HG03139 (cell line): ENCODE results near the gene CLDN4.
"Not testable (repeated sequence)": the region's sequence is repeated elsewhere in the genome, so short reads cannot be mapped to it uniquely, and the experiment has no call there.

ENCODE experiments used
- ATAC-seq: cut with Tn5 transposase; IDR thresholded peaks from one replicate; pipeline ENCODE4 v1.9.1; 2021; ENCODE audit not compliant: unreplicated experiment

The CLDN4 gene

DNA sequence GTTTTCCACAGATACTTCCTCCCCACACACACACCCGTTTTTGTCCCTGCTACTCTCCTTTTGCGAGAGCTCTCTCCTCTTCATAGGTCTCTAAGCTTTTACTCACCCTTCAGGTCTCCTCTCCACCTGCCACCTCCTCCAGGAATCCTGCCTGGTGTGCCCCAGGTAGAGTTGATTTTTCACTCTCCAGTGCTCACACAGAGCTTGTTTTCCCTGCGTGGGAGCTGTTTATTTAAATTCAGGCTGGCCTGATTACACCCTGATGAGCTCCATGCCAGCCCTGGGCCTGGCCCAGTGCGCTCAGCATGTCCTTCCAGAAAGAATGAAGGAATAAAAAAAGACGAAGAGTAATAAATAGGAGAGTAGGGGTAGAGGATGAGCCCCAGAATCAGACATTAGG, 7.5 kb upstream of the CLDN4 start:
- ATAC-seq, result no peak

DNA sequence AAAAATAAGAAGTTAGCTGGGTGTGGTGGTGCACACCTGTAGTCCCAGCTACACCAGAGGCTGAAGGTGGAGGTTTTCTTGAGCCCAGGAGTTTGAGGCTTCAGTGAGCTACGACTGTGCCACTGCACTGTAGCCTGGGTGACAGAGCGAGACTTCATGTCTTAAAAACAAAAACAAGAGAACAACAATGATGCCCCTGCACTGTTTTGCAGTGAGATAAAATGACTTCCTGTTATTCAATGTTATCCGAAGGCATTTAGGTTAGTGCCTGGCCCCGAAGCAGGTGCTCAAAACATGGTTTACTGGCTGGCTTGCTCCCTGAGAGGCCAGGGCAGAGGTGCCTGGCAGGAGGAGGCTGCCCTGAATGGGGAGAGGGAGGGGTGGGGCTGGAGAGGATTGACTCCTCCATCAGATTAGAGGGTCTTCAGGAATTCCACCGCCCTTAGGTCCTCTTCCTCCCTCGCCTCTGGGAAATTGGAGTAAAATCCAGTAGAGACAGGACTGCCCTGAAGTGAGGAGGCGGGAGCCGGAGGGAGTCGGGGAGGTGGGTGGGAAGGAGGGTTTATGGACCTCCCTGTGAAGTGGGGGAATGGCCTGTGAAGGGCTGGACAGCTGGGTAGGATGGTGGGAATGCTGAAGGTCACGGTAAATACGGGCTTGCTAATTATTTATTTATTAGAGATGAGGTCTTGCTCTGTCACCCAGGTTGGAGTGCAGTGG, 6.8 kb upstream of the CLDN4 start:
- ATAC-seq, result no peak

DNA sequence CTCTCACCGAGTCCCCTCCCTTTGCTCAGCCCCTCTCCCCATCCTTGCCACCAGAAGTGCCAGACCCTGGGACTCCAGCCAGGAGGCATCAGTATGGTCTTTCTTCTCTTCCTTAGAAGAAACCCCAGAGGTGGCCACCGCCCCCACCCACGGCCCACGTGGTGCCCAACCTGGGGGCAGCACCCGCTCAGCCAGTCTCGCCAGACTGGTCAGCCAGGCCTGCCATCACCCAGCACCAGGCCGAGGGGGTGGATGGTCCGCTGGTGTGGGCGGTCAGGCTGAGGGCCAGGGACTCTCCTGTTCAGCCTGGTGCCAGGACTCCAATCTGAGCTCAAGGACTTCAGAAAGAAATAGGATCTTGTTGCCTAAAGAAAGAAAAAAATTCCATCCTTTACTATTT, 5.8 kb upstream of the CLDN4 start:
- ATAC-seq, result no peak

DNA sequence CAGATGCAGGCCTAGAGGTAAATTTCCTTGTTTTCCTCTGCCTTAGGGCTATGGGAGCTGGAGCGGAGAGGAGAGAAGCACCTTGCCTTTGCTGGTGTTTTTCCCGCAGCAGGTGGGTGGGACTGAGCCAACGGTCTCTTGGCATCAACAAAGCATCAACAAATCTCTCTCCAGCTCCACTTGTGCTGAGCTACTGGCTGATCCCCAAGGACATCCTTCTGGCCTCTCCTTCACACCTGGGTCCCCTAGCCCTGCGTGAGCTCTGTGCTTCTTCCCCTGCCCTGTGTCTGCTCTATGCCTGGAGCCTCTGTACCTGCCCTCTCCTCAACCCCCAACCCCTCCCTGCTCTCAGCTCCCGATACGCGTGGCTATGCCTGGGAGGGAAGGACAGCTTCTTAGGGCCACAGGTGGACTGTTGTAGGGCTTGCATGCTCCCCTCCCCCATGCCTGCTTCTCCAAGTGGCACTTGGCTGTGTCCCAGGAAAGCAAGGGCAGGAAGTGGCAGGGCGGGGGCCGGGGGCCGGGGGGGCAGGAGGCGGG, 3.2 kb upstream of the CLDN4 start:
- ATAC-seq, result no peak

DNA sequence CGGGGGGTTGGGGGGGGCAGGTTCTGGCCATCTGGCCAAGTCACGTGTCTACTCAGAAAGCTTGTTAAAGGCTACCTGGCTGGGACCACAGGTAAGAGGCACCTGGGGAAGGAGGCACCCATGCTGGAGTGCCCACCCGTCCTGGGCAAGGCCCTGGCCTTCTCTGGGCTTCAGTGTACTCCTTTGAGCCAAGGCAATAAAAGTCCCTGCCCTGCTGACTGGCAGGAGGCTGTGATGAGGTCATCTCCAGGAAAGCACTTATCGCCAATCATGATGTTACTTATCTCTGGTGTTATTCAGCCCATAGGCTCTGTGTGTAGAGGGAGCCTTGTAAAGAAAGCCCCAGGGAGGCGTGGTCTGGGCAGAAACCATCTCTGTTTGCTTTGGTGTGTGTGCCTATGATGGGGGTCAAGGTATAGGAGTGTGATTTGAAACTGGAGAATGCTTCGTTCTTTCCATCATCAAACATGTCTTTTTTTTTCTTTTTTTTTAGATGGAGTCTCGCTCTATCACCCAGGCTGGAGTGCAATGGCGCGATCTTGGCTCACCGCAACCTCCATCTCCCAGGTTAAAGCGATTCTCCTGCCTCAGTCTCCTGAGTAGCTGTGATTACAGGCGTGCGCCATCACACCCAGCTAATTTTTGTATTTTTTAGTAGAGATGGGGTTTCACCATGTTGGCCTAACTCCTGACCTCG, 2.5 kb upstream of the CLDN4 start:
- no peak for ATAC-seq

DNA sequence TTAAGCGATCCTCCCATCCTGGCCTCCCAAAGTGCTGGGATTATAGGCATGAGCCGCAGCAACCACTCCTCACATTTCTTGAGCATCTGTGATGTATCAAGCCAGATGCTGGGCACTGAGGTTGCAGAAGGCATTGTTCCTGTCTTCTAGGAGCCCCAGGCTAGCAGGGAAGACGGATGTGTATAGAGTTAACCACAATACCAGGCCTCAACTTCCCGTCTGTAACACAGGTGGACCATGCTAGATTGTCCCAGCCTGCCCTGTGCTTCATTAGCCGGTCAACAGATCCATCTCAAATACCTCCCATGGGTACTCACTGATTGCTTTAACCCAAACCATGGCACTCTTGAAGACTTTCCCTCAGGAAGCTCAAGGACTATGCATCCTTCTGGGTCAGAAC, 1.8 kb upstream of the CLDN4 start:
- ATAC-seq, result no peak

DNA sequence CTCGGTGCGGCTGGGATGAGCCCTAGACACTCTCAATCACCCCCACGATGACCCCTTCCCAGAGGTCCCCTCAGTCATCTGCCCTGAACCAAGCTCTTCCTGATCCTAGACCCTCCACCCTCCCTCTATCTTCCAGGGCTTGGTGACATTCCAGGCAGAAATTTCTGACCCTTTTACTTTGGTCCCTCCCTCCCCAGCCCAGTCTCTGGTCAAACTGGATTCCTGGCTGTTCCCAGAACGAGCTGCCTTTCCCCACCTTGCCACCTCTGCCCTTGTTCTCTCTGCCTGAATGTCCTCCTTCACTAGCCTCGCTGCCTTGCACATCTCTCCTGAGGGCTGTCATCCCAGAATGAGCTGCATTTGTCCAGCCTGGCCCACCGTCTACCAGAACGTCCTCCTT, 1.3 kb upstream of the CLDN4 start:
- ATAC-seq, result no peak

DNA sequence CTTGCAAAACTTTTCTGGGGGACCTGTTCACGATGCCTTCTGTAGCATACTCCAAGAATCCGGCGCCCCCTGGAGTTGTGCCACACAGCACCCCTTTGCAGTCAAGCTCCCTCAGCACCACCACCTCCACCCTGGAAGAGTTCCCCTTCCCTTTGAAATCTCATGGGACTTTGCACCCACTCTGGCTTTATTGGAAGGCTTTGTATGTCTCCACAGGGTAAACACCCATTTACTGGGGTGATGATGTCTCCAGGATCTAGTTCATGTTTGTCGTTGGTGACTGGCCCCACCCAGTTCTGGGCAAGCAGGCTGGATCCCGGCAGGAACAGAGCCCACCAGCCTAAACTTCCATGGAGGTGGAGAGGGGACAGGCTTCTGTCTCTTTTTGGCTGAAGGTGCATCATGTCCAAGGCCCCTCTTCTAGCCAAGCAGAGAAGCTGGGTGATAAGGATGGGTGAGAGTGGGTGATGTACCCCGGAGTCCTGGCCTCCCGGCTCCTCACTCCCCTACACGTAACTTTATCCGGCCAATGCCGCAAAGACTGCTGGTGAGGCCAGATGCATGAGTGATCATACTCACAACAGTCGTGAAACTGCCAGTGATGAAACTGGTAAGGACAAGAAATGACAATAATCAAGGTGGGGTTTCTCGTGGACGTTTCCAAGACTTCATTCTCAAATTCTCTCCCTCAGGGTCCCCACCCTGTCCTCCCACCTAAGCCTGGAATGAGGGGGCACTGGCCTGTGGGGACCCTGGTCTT, 695 bp upstream of the CLDN4 start:
- no peak for ATAC-seq

DNA sequence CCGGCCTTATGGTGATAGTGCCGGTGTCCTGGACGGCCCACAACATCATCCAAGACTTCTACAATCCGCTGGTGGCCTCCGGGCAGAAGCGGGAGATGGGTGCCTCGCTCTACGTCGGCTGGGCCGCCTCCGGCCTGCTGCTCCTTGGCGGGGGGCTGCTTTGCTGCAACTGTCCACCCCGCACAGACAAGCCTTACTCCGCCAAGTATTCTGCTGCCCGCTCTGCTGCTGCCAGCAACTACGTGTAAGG, 713 bp downstream of the CLDN4 start:
- ATAC-seq, result no peak

DNA sequence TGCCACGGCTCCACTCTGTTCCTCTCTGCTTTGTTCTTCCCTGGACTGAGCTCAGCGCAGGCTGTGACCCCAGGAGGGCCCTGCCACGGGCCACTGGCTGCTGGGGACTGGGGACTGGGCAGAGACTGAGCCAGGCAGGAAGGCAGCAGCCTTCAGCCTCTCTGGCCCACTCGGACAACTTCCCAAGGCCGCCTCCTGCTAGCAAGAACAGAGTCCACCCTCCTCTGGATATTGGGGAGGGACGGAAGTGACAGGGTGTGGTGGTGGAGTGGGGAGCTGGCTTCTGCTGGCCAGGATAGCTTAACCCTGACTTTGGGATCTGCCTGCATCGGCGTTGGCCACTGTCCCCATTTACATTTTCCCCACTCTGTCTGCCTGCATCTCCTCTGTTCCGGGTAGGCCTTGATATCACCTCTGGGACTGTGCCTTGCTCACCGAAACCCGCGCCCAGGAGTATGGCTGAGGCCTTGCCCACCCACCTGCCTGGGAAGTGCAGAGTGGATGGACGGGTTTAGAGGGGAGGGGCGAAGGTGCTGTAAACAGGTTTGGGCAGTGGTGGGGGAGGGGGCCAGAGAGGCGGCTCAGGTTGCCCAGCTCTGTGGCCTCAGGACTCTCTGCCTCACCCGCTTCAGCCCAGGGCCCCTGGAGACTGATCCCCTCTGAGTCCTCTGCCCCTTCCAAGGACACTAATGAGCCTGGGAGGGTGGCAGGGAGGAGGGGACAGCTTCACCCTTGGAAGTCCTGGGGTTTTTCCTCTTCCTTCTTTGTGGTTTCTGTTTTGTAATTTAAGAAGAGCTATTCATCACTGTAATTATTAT, 1.2 kb downstream of the CLDN4 start:
- ATAC-seq, result no peak

DNA sequence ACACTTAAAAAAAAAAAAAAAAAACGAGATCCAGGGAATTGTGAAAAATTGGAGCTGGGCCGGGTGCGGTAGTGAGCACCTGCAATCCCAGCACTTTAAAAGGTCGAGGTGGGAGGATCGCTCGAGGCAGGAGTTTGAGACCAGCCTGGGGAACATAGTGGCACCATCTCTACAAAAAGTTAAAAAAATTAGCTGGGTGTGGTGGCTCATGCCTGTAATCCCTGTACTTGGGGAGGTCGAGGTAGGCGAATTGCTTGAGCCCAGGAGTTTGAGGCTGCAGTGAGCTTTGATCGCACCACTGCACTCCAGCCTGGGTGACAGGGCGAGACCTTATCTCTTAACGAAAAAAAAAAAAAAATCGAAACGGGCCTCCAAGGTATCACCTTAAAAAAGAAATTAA, 2.0 kb downstream of the CLDN4 start:
- no peak for ATAC-seq

DNA sequence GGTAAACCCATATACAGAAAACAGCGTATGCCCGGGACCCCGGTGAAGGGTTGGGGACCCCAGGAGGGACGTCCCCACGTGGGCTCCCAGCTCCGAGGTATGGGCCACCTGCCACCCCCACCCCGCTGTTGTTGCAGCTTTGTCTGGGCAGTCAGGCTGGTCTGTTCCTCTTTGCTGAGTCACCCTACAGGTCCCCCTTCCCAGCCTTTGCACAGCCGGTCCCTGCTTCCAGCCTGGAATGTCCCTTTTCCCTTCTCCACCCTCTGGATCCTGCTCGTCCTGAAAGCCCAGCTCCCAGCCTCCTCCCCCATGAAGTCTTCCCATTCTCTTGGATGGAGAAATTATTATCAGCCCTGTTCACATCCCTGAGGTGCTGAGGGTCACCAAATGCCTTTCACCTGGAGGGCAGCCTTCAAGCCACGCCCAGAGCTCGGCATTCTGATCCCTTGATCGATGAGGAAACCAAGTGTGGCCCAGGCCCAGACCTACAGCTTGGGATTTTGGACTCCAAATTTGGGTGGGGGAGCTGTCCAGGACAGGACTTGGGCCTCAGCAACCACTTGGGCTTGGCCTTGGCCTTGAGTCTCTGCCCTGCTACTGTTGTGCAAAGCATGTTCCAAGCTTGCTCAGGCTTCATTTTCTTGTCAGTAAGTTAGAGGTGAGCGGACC, 2.6 kb downstream of the CLDN4 start:
- ATAC-seq, result no peak

DNA sequence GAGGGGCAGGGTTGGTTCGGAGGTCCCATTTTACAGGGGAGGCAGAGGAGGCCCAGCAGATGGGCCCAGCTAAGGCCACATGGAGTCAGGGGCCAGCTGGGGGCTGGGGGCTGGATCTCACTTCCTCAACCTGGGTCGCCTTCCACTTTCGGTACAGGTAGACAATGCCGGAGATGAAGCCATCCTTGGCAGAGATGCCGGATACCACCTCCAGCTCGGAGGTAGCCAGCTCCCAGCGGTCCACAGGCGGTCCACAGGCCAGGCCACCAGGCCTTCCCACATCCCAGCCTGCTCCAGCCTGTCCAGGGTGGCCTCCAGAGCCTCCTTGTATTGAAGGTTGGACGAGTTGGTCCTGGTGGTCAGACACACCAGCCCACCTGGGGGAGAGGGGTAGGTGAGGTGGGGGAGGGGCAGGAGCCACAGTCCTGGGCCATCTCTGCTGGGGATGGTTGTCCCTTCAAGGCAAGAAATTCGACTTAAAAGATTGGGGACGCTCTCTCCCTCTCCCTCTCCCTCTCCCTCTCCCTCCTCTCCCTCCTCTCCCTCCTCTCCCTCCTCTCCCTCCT, 3.9 kb downstream of the CLDN4 start:
- no peak for ATAC-seq

DNA sequence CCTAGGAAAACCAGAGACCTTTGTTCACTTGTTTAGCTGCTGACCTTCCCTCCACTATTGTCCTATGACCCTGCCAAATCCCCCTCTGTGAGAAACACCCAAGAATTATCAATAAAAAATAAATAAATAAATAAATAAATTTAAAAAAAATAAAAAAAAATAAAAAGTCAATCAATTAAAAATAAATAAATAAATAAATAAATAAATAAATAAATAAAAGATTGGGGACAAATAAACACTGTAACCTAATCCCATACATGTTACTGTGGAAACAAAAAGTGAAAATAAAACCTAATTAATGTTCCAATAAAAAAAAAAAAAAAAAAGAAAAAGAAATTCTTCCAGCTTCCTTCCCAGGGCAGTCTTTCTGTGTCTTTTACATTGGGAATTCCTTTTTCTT, 6.4 kb downstream of the CLDN4 start:
- ATAC-seq, result not testable (repeated sequence)

DNA sequence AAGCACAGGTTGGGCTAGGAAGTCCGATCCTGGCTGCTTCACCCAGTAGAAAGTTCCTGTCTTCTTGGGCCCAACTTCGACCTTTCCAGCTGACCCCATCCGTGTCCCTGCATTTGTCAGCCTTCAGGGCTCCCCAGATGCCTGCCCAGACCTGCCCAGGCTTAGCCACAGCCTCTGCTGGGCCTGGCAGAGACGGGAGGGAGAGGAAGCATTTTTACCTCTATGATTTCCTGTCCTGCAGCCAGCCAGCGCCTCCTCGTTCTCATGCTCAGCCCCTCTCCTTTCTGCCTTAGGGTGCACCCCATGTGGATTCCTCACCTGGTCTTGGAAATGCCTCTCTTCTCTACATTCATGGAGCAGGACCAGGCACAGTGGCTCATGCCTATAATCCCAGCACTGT, 7.8 kb downstream of the CLDN4 start:
- ATAC-seq, result no peak

DNA sequence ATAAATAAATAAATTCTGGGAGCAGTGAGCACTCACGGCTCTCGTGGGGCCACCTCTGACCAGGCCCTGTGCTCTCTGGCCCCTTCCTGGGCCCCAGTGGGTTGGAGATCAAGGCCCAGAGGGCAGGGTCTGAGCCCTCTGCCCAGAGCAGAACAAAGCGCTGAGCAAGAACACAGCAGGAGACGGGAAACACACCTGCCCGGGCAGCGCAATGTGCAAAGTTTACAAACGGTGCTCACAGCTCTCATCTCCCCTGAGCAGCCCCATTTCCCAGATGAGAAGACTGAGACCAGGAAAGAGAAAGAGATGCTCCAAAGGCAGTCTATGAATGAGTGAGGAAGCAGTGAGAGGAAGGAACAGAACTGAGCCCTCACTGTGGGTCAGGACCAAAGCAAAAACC, 8.5 kb downstream of the CLDN4 start:
- ATAC-seq, result no peak

DNA sequence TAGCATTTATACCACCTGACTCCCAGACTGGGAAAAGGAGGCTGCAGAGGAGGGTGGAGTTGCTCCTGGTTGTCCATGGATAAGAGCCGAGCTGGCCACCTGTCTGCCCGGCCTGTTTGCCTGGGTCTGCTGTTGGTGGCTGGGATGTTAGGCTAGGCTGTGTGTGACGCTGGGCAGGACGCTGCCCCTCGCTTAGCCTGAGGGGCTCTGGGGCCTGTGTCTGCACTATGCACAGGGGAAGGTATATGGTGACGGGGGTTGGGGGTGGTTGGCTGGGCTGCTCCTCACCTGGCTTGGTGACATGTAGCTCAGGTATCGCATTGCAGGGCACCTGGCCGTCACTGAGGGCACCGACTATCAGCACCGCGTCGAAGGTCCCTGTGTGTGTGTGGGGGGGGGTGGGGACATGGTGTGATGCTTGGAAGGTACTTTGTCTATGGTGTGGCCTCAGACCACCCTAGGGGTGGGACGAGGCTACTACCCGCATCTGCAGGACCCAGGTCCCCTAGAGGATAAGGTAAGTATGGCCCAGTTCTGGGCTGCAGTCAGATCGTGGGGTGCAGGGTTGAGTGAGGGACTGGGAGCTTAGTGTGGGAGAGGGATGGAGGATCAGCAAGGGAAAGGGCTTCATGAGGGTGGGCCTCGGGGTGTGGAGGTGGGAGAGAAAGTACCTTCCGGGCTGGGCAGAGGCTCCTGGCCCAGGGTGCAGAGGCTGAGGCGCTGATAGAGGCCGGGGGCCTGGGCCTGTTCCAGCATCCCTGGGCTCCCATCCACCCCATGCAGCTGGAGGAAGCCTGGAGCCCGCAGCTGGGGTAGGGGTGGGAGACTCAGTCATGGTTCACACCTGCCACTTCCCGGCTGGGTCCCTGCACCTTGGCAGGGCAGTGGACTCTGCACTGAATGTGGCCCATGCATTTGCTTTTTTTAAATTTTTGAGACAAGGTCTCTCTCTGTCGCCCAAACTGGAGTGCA, 9.2 kb downstream of the CLDN4 start:
- no peak for ATAC-seq

DNA sequence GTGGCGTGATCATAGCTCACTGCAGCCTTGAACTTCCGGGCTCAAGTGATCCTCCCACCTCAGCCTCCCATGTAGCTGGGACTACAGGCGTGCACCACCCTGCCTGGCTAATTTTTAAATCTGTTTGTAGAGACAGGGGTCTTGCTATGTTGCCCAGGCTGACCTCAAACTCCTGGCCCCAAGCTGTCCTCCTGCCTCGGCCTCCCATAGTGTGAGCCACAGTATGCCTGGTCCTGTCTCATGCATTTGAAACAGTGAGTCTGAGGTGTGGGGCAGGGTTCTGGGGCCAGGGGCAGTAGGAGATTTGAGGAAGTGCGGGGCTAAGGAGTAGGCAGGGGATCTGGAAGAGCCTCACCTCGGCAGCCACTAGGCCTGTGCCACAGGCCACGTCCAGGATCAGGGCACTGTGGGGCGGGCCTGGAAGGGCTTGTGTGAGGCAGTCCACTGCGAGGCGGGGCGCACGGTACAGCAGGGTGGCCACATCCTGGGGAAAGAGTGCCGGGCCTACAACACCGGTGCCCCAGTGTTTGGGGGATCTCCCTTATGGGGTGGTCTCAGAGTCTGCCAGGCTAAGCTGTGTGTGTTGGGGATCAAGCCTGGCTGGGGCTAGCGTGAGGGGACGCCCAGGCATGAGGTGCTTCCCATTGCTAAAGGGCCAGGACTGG, 10.1 kb downstream of the CLDN4 start:
- ATAC-seq, result no peak

DNA sequence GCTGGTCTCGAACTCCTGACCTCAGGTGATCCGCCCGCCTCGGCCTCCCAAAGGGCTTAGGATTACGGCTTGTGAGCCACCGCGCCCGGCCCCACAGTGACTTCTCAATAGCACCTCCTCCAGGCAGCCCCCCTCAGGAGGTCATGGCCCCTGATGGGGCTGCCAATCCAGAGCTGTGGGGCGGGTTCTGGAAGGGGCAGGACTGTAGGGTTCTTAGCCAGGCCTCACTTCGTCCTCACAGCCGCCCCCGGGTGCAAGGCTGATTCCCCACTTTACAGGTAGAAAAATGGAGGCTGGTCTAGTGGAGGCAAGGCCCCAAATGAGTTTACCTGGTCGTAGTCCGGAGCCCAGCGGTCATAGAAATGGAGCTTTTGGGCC, 10.9 kb downstream of the CLDN4 start:
- ATAC-seq, result no peak
